Activated T-cell treated with anti-CD3 and anti-CD28 coated beads, Interleukin-2, amount 50 U/mL, for 24 hours (primary cell): ENCODE data around the gene MTUS2.
"Not testable (repeated sequence)": the region's sequence is repeated elsewhere in the genome, so short reads cannot be mapped to it uniquely, and the experiment has no call there.

Source experiments
- DNase-seq: peaks from one replicate; pipeline ENCODE4 v3.0.0-alpha.2; 2020
- H3K27ac Mint-ChIP-seq: 2 replicates; pipeline ENCODE4 v1.8.0; 2020; ENCODE audit warnings: mild to moderate bottlenecking, mixed read lengths
- H3K27me3 Mint-ChIP-seq: 2 replicates; pipeline ENCODE4 v1.8.0; 2020; ENCODE audit warnings: mixed read lengths
- H3K36me3 Mint-ChIP-seq: 2 replicates; pipeline ENCODE4 v1.8.0; 2020; ENCODE audit warnings: low read depth, mixed read lengths
- H3K4me1 Mint-ChIP-seq: 2 replicates; pipeline ENCODE4 v1.8.0; 2020; ENCODE audit warnings: low read depth, mixed read lengths
- H3K4me3 Mint-ChIP-seq: 2 replicates; pipeline ENCODE4 v1.8.0; 2020; ENCODE audit warnings: mild to moderate bottlenecking, moderate library complexity, mixed read lengths
- H3K9me3 Mint-ChIP-seq: 2 replicates; pipeline ENCODE4 v1.8.0; 2020; ENCODE audit warnings: mixed read lengths

Gene MTUS2

GRCh38 chr13:29292045-29292444 lies 471.9 kb downstream of the MTUS2 start:
- Mint-ChIP-seq H3K4me3 (no peak overlapping the region), H3K9me3 (peaks cover 6% of the 10 kb centered on the region), H3K27ac (no peak overlapping the region), H3K27me3 (peaks cover 4% of the 10 kb centered on the region), H3K4me1 (no peaks in the 10 kb centered on the region), H3K36me3 (no peaks in the 10 kb centered on the region)
- DNase-seq, result no peak

- H3K4me1 Mint-ChIP-seq, result no peaks in the 10 kb centered on the region
- no peak overlapping the region for H3K27ac Mint-ChIP-seq
- H3K9me3 Mint-ChIP-seq, result peaks cover 6% of the 10 kb centered on the region
- no peaks in the 10 kb centered on the region for H3K36me3 Mint-ChIP-seq
- no peak for DNase-seq
- H3K4me3 Mint-ChIP-seq, result no peak overlapping the region
- peaks cover 7% of the 10 kb centered on the region for H3K27me3 Mint-ChIP-seq
These were observed 474.7 kb downstream of the MTUS2 start for GRCh38 chr13:29294821-29295220.

GRCh38 chr13:29301027-29301426 lies 480.9 kb downstream of the MTUS2 start:
- peaks cover 10% of the 10 kb centered on the region for H3K27me3 Mint-ChIP-seq
- no peak for DNase-seq
- no peak overlapping the region for H3K4me3 Mint-ChIP-seq
- no peaks in the 10 kb centered on the region for H3K36me3 Mint-ChIP-seq
- no peaks in the 10 kb centered on the region for H3K4me1 Mint-ChIP-seq
- H3K27ac Mint-ChIP-seq, result no peak overlapping the region
- H3K9me3 Mint-ChIP-seq, result peaks cover 25% of the 10 kb centered on the region

DNA sequence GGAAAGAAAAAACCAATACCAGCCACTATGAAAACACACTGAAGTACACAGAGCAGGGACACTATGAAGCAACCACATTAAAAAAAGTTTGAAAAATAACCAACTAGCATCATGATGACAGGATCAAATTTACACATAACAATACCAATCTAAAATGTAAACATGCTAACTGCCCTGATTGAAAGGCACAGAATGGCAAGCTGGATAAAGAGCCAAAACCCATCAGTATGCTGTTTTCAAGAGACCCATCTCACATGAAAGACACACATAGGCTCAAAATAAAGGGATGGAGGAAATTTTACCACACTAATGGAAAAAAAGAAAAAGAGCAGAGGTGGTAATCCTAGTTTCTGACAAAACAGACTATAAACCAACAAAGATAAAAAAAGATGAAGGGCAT lies 484.0 kb downstream of the MTUS2 start:
- Mint-ChIP-seq H3K4me3 (no peak overlapping the region), H3K4me1 (no peaks in the 10 kb centered on the region), H3K27me3 (peaks cover 8% of the 10 kb centered on the region), H3K27ac (no peak overlapping the region), H3K9me3 (peaks cover 40% of the 10 kb centered on the region), H3K36me3 (no peaks in the 10 kb centered on the region)
- DNase-seq, result no peak

- Mint-ChIP-seq H3K27me3 (peaks cover 3% of the 10 kb centered on the region), H3K27ac (no peak overlapping the region), H3K36me3 (no peaks in the 10 kb centered on the region), H3K4me1 (no peaks in the 10 kb centered on the region), H3K9me3 (peaks cover 15% of the 10 kb centered on the region), H3K4me3 (no peak overlapping the region)
- no peak for DNase-seq
These were observed 490.7 kb downstream of the MTUS2 start for GRCh38 chr13:29310806-29311205.

GRCh38 chr13:29315847-29316246 lies 495.7 kb downstream of the MTUS2 start:
- no peak overlapping the region for H3K4me3 Mint-ChIP-seq
- DNase-seq, result no peak
- no peaks in the 10 kb centered on the region for H3K36me3 Mint-ChIP-seq
- no peaks in the 10 kb centered on the region for H3K4me1 Mint-ChIP-seq
- H3K27me3 Mint-ChIP-seq, result no peaks in the 10 kb centered on the region
- no peaks in the 10 kb centered on the region for H3K9me3 Mint-ChIP-seq
- no peak overlapping the region for H3K27ac Mint-ChIP-seq

- Mint-ChIP-seq H3K4me3 (no peak overlapping the region), H3K27me3 (peaks cover 8% of the 10 kb centered on the region), H3K9me3 (no peaks in the 10 kb centered on the region), H3K36me3 (no peaks in the 10 kb centered on the region), H3K4me1 (no peaks in the 10 kb centered on the region), H3K27ac (no peak overlapping the region)
- no peak for DNase-seq
These were observed 497.7 kb downstream of the MTUS2 start for GRCh38 chr13:29317828-29318227.

- H3K36me3 Mint-ChIP-seq, result no peaks in the 10 kb centered on the region
- no peak overlapping the region for H3K4me3 Mint-ChIP-seq
- no peak for DNase-seq
- no peaks in the 10 kb centered on the region for H3K9me3 Mint-ChIP-seq
- H3K4me1 Mint-ChIP-seq, result no peaks in the 10 kb centered on the region
- H3K27ac Mint-ChIP-seq, result no peak overlapping the region
- H3K27me3 Mint-ChIP-seq, result peaks cover 8% of the 10 kb centered on the region
These were observed 498.6 kb downstream of the MTUS2 start for GRCh38 chr13:29318741-29319140.

- Mint-ChIP-seq H3K27ac (no peak overlapping the region), H3K4me3 (no peak overlapping the region), H3K27me3 (peaks cover 8% of the 10 kb centered on the region), H3K4me1 (no peaks in the 10 kb centered on the region), H3K9me3 (no peaks in the 10 kb centered on the region), H3K36me3 (no peaks in the 10 kb centered on the region)
- no peak for DNase-seq
These were observed 499.3 kb downstream of the MTUS2 start for GRCh38 chr13:29319451-29319850.

- H3K36me3 Mint-ChIP-seq, result no peaks in the 10 kb centered on the region
- no peak for DNase-seq
- no peak overlapping the region for H3K4me3 Mint-ChIP-seq
- no peak overlapping the region for H3K27ac Mint-ChIP-seq
- peaks cover 8% of the 10 kb centered on the region for H3K27me3 Mint-ChIP-seq
- no peaks in the 10 kb centered on the region for H3K9me3 Mint-ChIP-seq
- H3K4me1 Mint-ChIP-seq, result no peaks in the 10 kb centered on the region
These were observed 503.8 kb downstream of the MTUS2 start for GRCh38 chr13:29323954-29324353.

DNA sequence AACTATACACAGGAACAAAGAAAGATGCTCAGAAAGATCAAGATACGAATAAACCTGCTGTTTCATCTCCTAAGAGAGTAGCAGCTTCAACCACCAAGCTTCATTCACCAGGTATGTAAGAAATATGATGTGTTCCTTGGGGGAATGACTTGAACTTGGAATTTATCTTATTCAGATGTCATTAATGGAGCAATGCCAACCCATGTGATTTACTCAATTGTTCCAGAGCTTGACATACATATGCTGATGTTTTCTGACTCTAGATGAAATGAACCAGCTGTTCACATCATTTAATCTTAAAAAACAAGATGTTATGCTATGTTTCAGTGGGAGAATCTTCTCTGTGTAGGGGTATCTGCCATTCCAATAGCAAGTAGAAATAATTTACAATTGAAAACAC lies 504.5 kb downstream of the MTUS2 start:
- no peaks in the 10 kb centered on the region for H3K4me1 Mint-ChIP-seq
- H3K4me3 Mint-ChIP-seq, result no peak overlapping the region
- peaks cover 8% of the 10 kb centered on the region for H3K27me3 Mint-ChIP-seq
- H3K27ac Mint-ChIP-seq, result no peak overlapping the region
- no peak for DNase-seq
- no peaks in the 10 kb centered on the region for H3K9me3 Mint-ChIP-seq
- H3K36me3 Mint-ChIP-seq, result no peaks in the 10 kb centered on the region

- H3K36me3 Mint-ChIP-seq, result no peaks in the 10 kb centered on the region
- no peaks in the 10 kb centered on the region for H3K4me1 Mint-ChIP-seq
- no peak overlapping the region for H3K4me3 Mint-ChIP-seq
- H3K9me3 Mint-ChIP-seq, result peaks cover 3% of the 10 kb centered on the region
- DNase-seq, result no peak
- no peak overlapping the region for H3K27ac Mint-ChIP-seq
- H3K27me3 Mint-ChIP-seq, result peaks cover 2% of the 10 kb centered on the region
These were observed 508.4 kb downstream of the MTUS2 start for GRCh38 chr13:29328501-29328900.

DNA sequence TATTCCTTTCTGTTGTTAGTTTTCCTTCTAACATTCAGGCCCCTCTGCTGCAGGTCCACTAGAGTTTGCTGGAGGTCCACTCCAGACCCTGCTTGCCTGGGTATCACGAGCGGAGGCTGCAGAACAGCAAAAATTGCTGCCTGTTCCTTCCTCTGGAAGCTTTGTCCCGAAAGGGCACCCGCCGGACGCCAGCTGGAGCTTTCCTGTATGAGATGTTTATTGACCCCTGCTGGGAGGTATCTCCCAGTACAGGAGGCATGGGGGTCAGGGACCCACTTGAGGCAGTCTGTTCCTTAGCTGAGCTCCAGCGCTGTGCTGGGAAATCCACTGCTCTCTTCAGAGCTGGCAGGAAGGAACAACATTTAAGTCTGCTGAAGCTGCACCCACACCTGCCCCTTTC lies 516.2 kb downstream of the MTUS2 start:
- Mint-ChIP-seq H3K27ac (no peak overlapping the region), H3K36me3 (no peaks in the 10 kb centered on the region), H3K27me3 (peaks cover 3% of the 10 kb centered on the region), H3K4me1 (no peaks in the 10 kb centered on the region), H3K4me3 (no peak overlapping the region), H3K9me3 (peaks cover 20% of the 10 kb centered on the region)
- no peak for DNase-seq

GRCh38 chr13:29339386-29340272 lies 519.5 kb downstream of the MTUS2 start:
- Mint-ChIP-seq H3K27me3 (no peaks in the 10 kb centered on the region), H3K4me3 (no peak overlapping the region), H3K36me3 (no peaks in the 10 kb centered on the region), H3K4me1 (no peaks in the 10 kb centered on the region), H3K27ac (no peak overlapping the region), H3K9me3 (peaks cover 8% of the 10 kb centered on the region)
- DNase-seq, result no peak

DNA sequence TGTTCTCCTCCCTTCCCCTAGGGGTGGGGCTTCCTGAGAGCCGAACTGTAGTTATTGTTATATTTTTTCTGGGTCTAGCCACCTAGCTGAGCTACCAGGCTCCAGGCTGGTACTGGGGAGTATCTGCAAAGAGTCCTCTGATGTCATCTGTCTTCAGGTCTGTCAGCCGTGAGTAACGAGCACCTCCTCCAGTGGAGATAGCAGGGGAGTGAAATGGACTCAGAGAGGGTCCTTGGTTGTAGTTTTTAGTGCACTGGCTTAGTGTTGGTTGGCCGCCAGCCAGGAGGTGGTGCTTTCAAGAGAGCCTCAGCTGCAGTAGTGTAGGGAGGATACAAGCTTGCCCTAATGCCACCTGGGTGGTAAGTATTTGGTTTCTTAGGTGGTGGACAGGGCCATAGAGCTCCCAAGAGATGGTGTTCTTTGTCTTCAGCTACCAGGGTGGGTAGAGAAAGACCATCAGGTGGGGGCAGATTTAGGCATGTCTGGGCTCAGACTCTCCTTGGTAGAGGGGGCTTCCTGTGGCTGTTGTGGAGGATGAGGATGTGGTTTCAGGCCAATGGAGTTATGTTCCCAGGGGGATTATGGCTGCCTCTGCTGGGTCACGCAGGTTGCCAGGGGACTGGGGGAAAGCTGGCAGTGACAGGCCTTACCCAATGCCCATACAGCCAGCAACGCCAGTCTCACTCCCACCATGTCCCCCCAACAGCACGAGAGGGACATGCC lies 525.9 kb downstream of the MTUS2 start:
- H3K9me3 Mint-ChIP-seq, H3K27ac Mint-ChIP-seq, H3K4me1 Mint-ChIP-seq, H3K4me3 Mint-ChIP-seq, H3K36me3 Mint-ChIP-seq, DNase-seq: not testable (repeated sequence)
- peaks cover 11% of the 10 kb centered on the region for H3K27me3 Mint-ChIP-seq
